K562 (cell line): ENCODE measurements around the gene ACAT2. TPM values are rescaled to one million over a fixed set of nuclear protein-coding genes. Genes with fewer than 3 reads are reported as not detected.

Source experiments
- CHD2 ChIP-seq: IDR thresholded peaks from 2 replicates; pipeline ENCODE4 v1.6.1; 2011; ENCODE audit warnings: low read depth, low read length
- GABPA ChIP-seq: fragments of 200-800 bp; sonication (Bioruptor generic); conservative IDR thresholded peaks from 2 replicates; pipeline ENCODE4 v1.6.1; 2016; ENCODE audit warnings: low read depth, missing genetic modification characterization, missing compliant biosample characterization
- GATAD2B ChIP-seq: fragments of 450-650 bp; IDR thresholded peaks from 2 replicates; pipeline ENCODE4 v1.6.1; 2017; ENCODE audit warnings: mild to moderate bottlenecking, borderline replicate concordance
- GTF2A2 ChIP-seq: IDR thresholded peaks from 2 replicates; pipeline ENCODE4 v1.6.1; 2016; ENCODE audit warnings: mild to moderate bottlenecking, missing genetic modification characterization, missing compliant biosample characterization
- GTF2E2 ChIP-seq: fragments of 200-800 bp; sonication (Bioruptor generic); IDR thresholded peaks from 2 replicates; pipeline ENCODE4 v1.6.1; 2016; ENCODE audit warnings: missing genetic modification characterization, missing compliant biosample characterization
- JUN ChIP-seq, 2 experiments: sonication (generic) in 1 of 2; formaldehyde crosslinking in 1 of 2; IDR thresholded peaks; 2 replicates each; pipeline versions ENCODE4 v1.6.1 to v1.8.0; 2012 to 2022; ENCODE audit warnings: borderline replicate concordance in 2 of 2, mild to moderate bottlenecking in 2 of 2, improper control_type of control experiment in 1 of 2, low read depth in 1 of 2, low read length in 1 of 2, missing genetic modification reagents in 1 of 2
- KAT7 ChIP-seq: sonication (generic); formaldehyde crosslinking; IDR thresholded peaks from 2 replicates; pipeline ENCODE4 v1.8.0; 2022; ENCODE audit warnings: missing genetic modification reagents, mild to moderate bottlenecking, borderline replicate concordance
- MIER1 ChIP-seq: fragments of 450-650 bp; IDR thresholded peaks from 2 replicates; pipeline ENCODE4 v1.6.1; 2016; ENCODE audit warnings: antibody characterized with exemption, mild to moderate bottlenecking, low read depth
- MYNN ChIP-seq, 2 experiments: sonication (generic); formaldehyde crosslinking in 1 of 2; IDR thresholded peaks; 2 replicates each; pipeline versions ENCODE4 v1.5.0 to v1.6.1; 2016 to 2020; ENCODE audit warnings: antibody characterized with exemption in 1 of 2, missing genetic modification reagents in 1 of 2
- NBN ChIP-seq: fragments of 450-650 bp; IDR thresholded peaks from 2 replicates; pipeline ENCODE4 v1.6.1; 2016; ENCODE audit warnings: low read depth, mild to moderate bottlenecking
- RBM25 ChIP-seq: fragments of 200-400 bp; formaldehyde crosslinking; IDR thresholded peaks from 2 replicates; pipeline ENCODE4 v1.6.1; 2018; ENCODE audit warnings: low read length, low read depth, moderate library complexity; ENCODE audit not compliant: severe bottlenecking
- SIN3A ChIP-seq, 2 experiments: fragments of 150-350 bp in 1 of 2; IDR thresholded peaks; 2 replicates each; pipeline ENCODE4 v1.6.1; 2011 to 2016; ENCODE audit warnings: borderline replicate concordance in 2 of 2, low read depth in 2 of 2, low read length in 2 of 2, mild to moderate bottlenecking in 2 of 2, moderate library complexity in 2 of 2; ENCODE audit not compliant: control insufficient read depth in 1 of 2
- SMARCC2 ChIP-seq: fragments of 450-650 bp; IDR thresholded peaks from 2 replicates; pipeline ENCODE4 v1.6.1; 2017; ENCODE audit warnings: antibody characterized with exemption, moderate library complexity, mild to moderate bottlenecking, low read depth
- TAF7 ChIP-seq: fragments of 450-650 bp; IDR thresholded peaks from 2 replicates; pipeline ENCODE4 v1.6.1; 2016; ENCODE audit warnings: missing genetic modification characterization, missing compliant biosample characterization
- TGIF2 ChIP-seq: sonication (generic); formaldehyde crosslinking; IDR thresholded peaks from 2 replicates; pipeline ENCODE4 v1.8.1; 2022; ENCODE audit warnings: mild to moderate bottlenecking, missing genetic modification reagents, moderate library complexity
- ZFX ChIP-seq: sonication (generic); formaldehyde crosslinking; IDR thresholded peaks from 2 replicates; pipeline ENCODE4 v1.8.0; 2022; ENCODE audit warnings: mild to moderate bottlenecking, missing genetic modification reagents, moderate library complexity
- ZNF124 ChIP-seq: sonication (generic); formaldehyde crosslinking; IDR thresholded peaks from 2 replicates; pipeline ENCODE4 v1.8.1; 2022; ENCODE audit warnings: missing genetic modification reagents
- ZNF639 ChIP-seq, 2 experiments: fragments of 200-800 bp in 1 of 2; sonication (Bioruptor generic) in 1 of 2; sonication (generic) in 1 of 2; formaldehyde crosslinking in 1 of 2; IDR thresholded peaks in 1 of 2; conservative IDR thresholded peaks in 1 of 2; 2 replicates each; pipeline versions ENCODE4 v1.5.0 to v1.6.1; 2016 to 2020; ENCODE audit warnings: missing compliant biosample characterization in 1 of 2, missing genetic modification characterization in 1 of 2, missing genetic modification reagents in 1 of 2
- ZNF699 ChIP-seq: fragments of 250-450 bp; sonication (Bioruptor Pico); IDR thresholded peaks from 2 replicates; pipeline ENCODE4 v1.8.0; 2021; ENCODE audit warnings: mild to moderate bottlenecking, moderate library complexity; ENCODE audit not compliant: insufficient replicate concordance
- ZNF740 ChIP-seq, 3 experiments: fragments of 200-800 bp in 1 of 3; sonication (Bioruptor generic) in 1 of 3; sonication (generic) in 1 of 3; formaldehyde crosslinking in 1 of 3; IDR thresholded peaks; 2 replicates each; pipeline versions ENCODE4 v1.6.1 to v1.8.0; 2016 to 2022; ENCODE audit warnings: mild to moderate bottlenecking in 2 of 3, missing compliant biosample characterization in 2 of 3, missing genetic modification characterization in 2 of 3, missing genetic modification reagents in 1 of 3
- ZNF75A ChIP-seq: fragments of 450-650 bp; formaldehyde crosslinking; IDR thresholded peaks from 2 replicates; pipeline ENCODE4 v1.4.0; 2020; ENCODE audit warnings: mild to moderate bottlenecking
- polyA plus RNA-seq, 8 experiments: library from polyadenylated mRNA; depleted of rRNA in 4 of 8; stranded (reverse) in 5 of 8; unstranded in 3 of 8; fragments of >200 nt; fragmentation: Nextera tagmentation in 2 of 8; fragmentation: Illumina TruSeq in 1 of 8; extraction: Ambion mirVana in 2 of 8; extraction: Trizol in 1 of 8; gene quantifications; 2 replicates each; pipeline versions ENCODE4 v1.2.1 to v1.2.3, GENCODE V29; 2011 to 2014; ENCODE audit warnings: inconsistent platforms in 1 of 8, missing spikeins in 1 of 8
- total RNA-seq, 7 experiments: library from RNA; depleted of rRNA in 6 of 7; stranded (reverse); fragments of >200 nt in 6 of 7; fragmentation: Illumina TruSeq in 2 of 7; extraction: Trizol in 2 of 7; gene quantifications; 2 replicates each; pipeline versions ENCODE4 v1.2.1 to v1.2.3, GENCODE V29; 2011 to 2021; ENCODE audit warnings: low replicate concordance in 1 of 7
- TF ChIP-seq, protein P1 (sequence below): sonication (generic); formaldehyde crosslinking; IDR thresholded peaks from 2 replicates; pipeline ENCODE4 v1.8.1; 2023; ENCODE audit warnings: mild to moderate bottlenecking, missing genetic modification reagents, moderate library complexity

Gene ACAT2
- total and polyA plus RNA-seq, 9 of the 15 experiments (the other 6 are each of a cell fraction or from before 2014, with no cell fraction given) = 63.0 to 309 (median 144) TPM

- TF ChIP-seq ZNF75A (0 out of 2 replicates have a peak, but pooled peaks have one; percentile 28), MIER1 (peak; percentile 50; the same call in 1 of the 2 replicates), NBN (0 out of 2 replicates have a peak, but pooled peaks have one; percentile 18), CHD2 (peak; percentile 68), GATAD2B (no peak), RBM25 (no peak), ZFX (peak; percentile 74), MYNN (IDR thresholded peaks at IDR 0.05) (no peak), MYNN (CRISPR knock-in tag; IDR thresholded peaks at IDR 0.05) (no peak), GTF2E2 (tag) (no peak), ZNF124 (CRISPR knock-in tag) (no peak), TAF7 (tag) (0 out of 2 replicates have a peak, but pooled peaks have one; percentile 22), ZNF639 (CRISPR knock-in tag; conservative IDR thresholded peaks at IDR 0.05 in 1 of 2, IDR thresholded peaks at IDR 0.05 in 1 of 2) (peak in 1 of 2 experiments; percentile 21; a peak in 1 of 4 replicates), GABPA (tag) (peak; percentile 96), KAT7 (CRISPR knock-in tag) (peak; percentile 11; the same call in 1 of the 2 replicates), ZNF699 (CRISPR knock-in tag) (no peak), SIN3A (IDR thresholded peaks at IDR 0.05; ENCODE audit: borderline replicate concordance in 2 of 2, control insufficient read depth in 1 of 2, low read depth in 2 of 2, low read length in 2 of 2) (0 out of 4 replicates have a peak, but pooled peaks of 1 of the 2 experiments have one; percentile 6), TGIF2 (CRISPR knock-in tag) (0 out of 2 replicates have a peak, but pooled peaks have one; percentile 39), JUN (IDR thresholded peaks at IDR 0.05; ENCODE audit: borderline replicate concordance, low read depth, low read length) (no peak), JUN (CRISPR knock-in tag; IDR thresholded peaks at IDR 0.05; ENCODE audit: borderline replicate concordance) (no peak), ZNF740 (CRISPR knock-in tag; IDR thresholded peaks at IDR 0.05) (peak; percentile 41; the same call in 1 of the 2 replicates), ZNF740 (tag; IDR thresholded peaks at IDR 0.05) (no peak), GTF2A2 (tag) (no peak), SMARCC2 (0 out of 2 replicates have a peak, but pooled peaks have one; percentile 23)
- TF ChIP-seq, protein P1, sequence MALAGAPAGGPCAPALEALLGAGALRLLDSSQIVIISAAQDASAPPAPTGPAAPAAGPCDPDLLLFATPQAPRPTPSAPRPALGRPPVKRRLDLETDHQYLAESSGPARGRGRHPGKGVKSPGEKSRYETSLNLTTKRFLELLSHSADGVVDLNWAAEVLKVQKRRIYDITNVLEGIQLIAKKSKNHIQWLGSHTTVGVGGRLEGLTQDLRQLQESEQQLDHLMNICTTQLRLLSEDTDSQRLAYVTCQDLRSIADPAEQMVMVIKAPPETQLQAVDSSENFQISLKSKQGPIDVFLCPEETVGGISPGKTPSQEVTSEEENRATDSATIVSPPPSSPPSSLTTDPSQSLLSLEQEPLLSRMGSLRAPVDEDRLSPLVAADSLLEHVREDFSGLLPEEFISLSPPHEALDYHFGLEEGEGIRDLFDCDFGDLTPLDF (CRISPR knock-in tag) = 0 out of 2 replicates have a peak, but pooled peaks have one; percentile 58
Measured at GRCh38 chr6:159761129-159761872, 544 bp upstream of the ACAT2 start (continued).
